OCI-LY7 (cell line): Measurements from ENCODE around the gene CRYZ. TPM values are rescaled to one million over a fixed set of nuclear protein-coding genes. Genes with fewer than 3 reads are reported as not detected.
"Not testable (repeated sequence)": the region's sequence is repeated elsewhere in the genome, so short reads cannot be mapped to it uniquely, and the experiment has no call there.

Experiments
- BruUV-seq: library from RNA; stranded (reverse); fragments of 400-500 nt; replicated peaks from 2 replicates; lab custom pipeline; 2021; lab: Mats Ljungman, UMichigan
- CTCF ChIA-PET: fragments of 300-600 bp; sonication (Branson Sonifier 250); formaldehyde crosslinking; loops from one replicate; lab custom pipeline; 2022; ENCODE audit warnings: antibody characterized with exemption; ENCODE audit not compliant: unreplicated experiment; lab: Charles Lee
- POLR2A ChIA-PET: fragments of 300-600 bp; sonication (Branson Sonifier 250); formaldehyde crosslinking; loops from one replicate; lab custom pipeline; 2022; ENCODE audit warnings: antibody characterized with exemption; lab: Charles Lee
- DNase-seq: peaks from one replicate; pipeline ENCODE4 v3.0.0-alpha.2; 2015; ENCODE audit warnings: low spot score
- H2AFZ ChIP-seq: fragments of 200-600 bp; sonication (generic), shearing (Covaris generic); 2 replicates; pipeline ENCODE4 v1.6.1; 2014; ENCODE audit warnings: mild to moderate bottlenecking, antibody characterized with exemption, low read length, moderate library complexity
- H3K27ac ChIP-seq: fragments of 200-600 bp; sonication (generic); 2 replicates; pipeline ENCODE4 v1.5.1; 2014; ENCODE audit warnings: mixed run types, low read depth, mild to moderate bottlenecking, moderate library complexity, low read length, inconsistent platforms; ENCODE audit not compliant: poor library complexity, severe bottlenecking
- H3K36me3 ChIP-seq: fragments of 200-600 bp; sonication (generic); 2 replicates; pipeline ENCODE4 v1.6.1; 2014; ENCODE audit warnings: mild to moderate bottlenecking, antibody characterized with exemption, low read length, moderate library complexity, mixed read lengths; ENCODE audit not compliant: insufficient read depth
- H3K4me1 ChIP-seq: fragments of 200-600 bp; sonication (generic); 2 replicates; pipeline ENCODE4 v1.5.1; 2014; ENCODE audit warnings: mild to moderate bottlenecking, low read length; ENCODE audit not compliant: insufficient read depth, poor library complexity, severe bottlenecking
- H3K4me2 ChIP-seq: fragments of 200-600 bp; sonication (generic); 2 replicates; pipeline ENCODE4 v1.6.1; 2014; ENCODE audit warnings: mild to moderate bottlenecking, low read length
- H3K4me3 ChIP-seq: fragments of 200-600 bp; sonication (generic); 2 replicates; pipeline ENCODE4 v1.5.1; 2014; ENCODE audit warnings: mild to moderate bottlenecking, low read depth, low read length; ENCODE audit not compliant: poor library complexity, severe bottlenecking
- H3K79me2 ChIP-seq: fragments of 200-600 bp; sonication (generic); 2 replicates; pipeline ENCODE4 v1.6.1; 2016; ENCODE audit warnings: low read depth, mild to moderate bottlenecking, low read length, moderate library complexity, mixed read lengths; ENCODE audit not compliant: insufficient read depth
- H3K9me2 ChIP-seq: fragments of 200-600 bp; sonication (generic); 2 replicates; pipeline ENCODE4 v1.6.1; 2016; ENCODE audit warnings: mild to moderate bottlenecking, low read length, mixed read lengths; ENCODE audit not compliant: insufficient read depth
- H3K9me3 ChIP-seq: fragments of 200-600 bp; sonication (generic); 2 replicates; pipeline ENCODE4 v1.6.1; 2014; ENCODE audit warnings: mild to moderate bottlenecking, mixed run types, low read length, mixed read lengths
- H4K20me1 ChIP-seq: fragments of 200-600 bp; sonication (generic); 2 replicates; pipeline ENCODE4 v1.6.1; 2014; ENCODE audit warnings: mild to moderate bottlenecking, antibody characterized with exemption, low read length, moderate library complexity, mixed read lengths; ENCODE audit not compliant: insufficient read depth
- CTCF ChIP-seq: fragments of 200-600 bp; sonication (generic); conservative IDR thresholded peaks from 2 replicates; pipeline ENCODE4 v1.5.1; 2014; ENCODE audit warnings: mild to moderate bottlenecking, antibody characterized with exemption, low read length, moderate library complexity, mixed read lengths
- EZH2phosphoT487 ChIP-seq: fragments of 200-600 bp; sonication (generic); IDR thresholded peaks from 2 replicates; pipeline ENCODE4 v1.6.1; 2018; ENCODE audit warnings: low read depth, borderline replicate concordance, mild to moderate bottlenecking, mixed run types, antibody characterized with exemption, low read length, moderate library complexity, mixed read lengths
- intact Hi-C: fragments of 100-400 bp; cut with micrococcal nuclease; formaldehyde crosslinking; loops from one replicate; pipeline ENCODE4 v1.10.0; 2022; ENCODE audit not compliant: unreplicated experiment
- total RNA-seq, 2 experiments: library from RNA; depleted of rRNA in 1 of 2; stranded (reverse); fragments of >200 nt in 1 of 2; shearing (Covaris generic) in 1 of 2; gene quantifications; 2 replicates each; pipeline ENCODE4 v1.2.3, GENCODE V29; 2014 to 2022

Gene CRYZ
- total RNA-seq, 2 experiments from 2014 or later = 27.8 to 39.0 TPM

DNA sequence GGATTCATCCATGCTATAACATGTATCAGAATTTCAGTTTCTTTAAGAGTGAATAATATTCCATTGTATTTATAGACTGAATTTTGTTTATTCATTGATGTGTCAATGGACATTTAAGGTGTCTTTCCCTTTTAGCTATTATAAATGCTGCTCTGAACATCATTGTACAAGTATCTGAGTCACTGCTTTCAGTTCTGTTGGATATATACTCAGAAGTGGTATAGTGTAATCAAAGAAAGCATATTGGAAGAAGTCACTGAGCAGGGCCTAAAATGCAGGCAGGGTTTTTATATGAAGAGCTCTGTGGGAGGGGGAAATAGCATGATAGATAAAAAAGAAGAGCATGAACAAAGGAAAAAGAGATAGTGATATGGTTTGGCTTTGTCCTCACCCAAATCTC, 22.6 kb upstream of the CRYZ start:
- H3K9me3 ChIP-seq = no peaks in the 10 kb centered on the region
- no peaks in the 10 kb centered on the region for H3K79me2 ChIP-seq
- H3K4me3 ChIP-seq = no peak overlapping the region
- H3K4me1 ChIP-seq = no peaks in the 10 kb centered on the region
- no peaks in the 10 kb centered on the region for H4K20me1 ChIP-seq
- peaks cover 92% of the 10 kb centered on the region for H3K36me3 ChIP-seq
- DNase-seq = no peak
- CTCF ChIA-PET = no interaction called here
- intact Hi-C loops = no loop called here
- H3K9me2 ChIP-seq = no peaks in the 10 kb centered on the region
- no peak overlapping the region for H2AFZ ChIP-seq
- POLR2A ChIA-PET = no interaction called here
- no peak for TF ChIP-seq CTCF
- TF ChIP-seq EZH2phosphoT487 = no peak
- BruUV-seq = no TSS peak
- H3K4me2 ChIP-seq = no peak overlapping the region
- no peak overlapping the region for H3K27ac ChIP-seq

- no peak overlapping the region for H3K4me2 ChIP-seq
- H3K9me3 ChIP-seq = no peaks in the 10 kb centered on the region
- H3K27ac ChIP-seq = no peak overlapping the region
- H3K79me2 ChIP-seq = no peaks in the 10 kb centered on the region
- no peak for DNase-seq
- no peak overlapping the region for H2AFZ ChIP-seq
- no peak for TF ChIP-seq EZH2phosphoT487
- no peak for TF ChIP-seq CTCF
- H3K4me1 ChIP-seq = no peaks in the 10 kb centered on the region
- H3K4me3 ChIP-seq = no peak overlapping the region
- intact Hi-C loops = no loop called here
- no peaks in the 10 kb centered on the region for H3K9me2 ChIP-seq
- H4K20me1 ChIP-seq = no peaks in the 10 kb centered on the region
- ChIA-PET POLR2A (no interaction called here), CTCF (no interaction called here)
- peaks cover 89% of the 10 kb centered on the region for H3K36me3 ChIP-seq
- BruUV-seq = no TSS peak
Observed at GRCh38 chr1:74753104-74753503, 20.3 kb upstream of the CRYZ start.

DNA sequence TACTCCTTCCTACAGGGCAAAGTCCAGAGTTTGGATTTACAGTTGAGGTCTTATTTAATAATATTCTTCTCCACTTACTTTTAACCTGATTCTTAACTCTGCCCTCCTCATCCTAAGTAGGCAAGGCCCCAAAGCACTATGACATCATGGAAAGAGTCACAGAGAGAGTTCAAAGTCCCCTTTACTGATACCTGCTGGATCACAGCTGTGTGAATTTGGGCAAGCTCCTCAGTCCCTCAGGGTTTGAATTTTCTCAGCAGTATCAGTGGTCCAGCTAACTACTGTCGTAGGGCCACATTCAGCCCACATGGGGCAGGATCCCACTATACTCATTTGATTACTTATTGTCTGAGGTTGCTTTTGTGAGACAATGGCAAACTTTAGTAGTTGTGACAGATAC, 16.1 kb upstream of the CRYZ start:
- Histone ChIP-seq H4K20me1 (no peaks in the 10 kb centered on the region), H3K4me2 (no peak overlapping the region), H2AFZ (no peak overlapping the region), H3K27ac (no peak overlapping the region), H3K36me3 (peaks cover 83% of the 10 kb centered on the region), H3K9me2 (no peaks in the 10 kb centered on the region), H3K4me1 (no peaks in the 10 kb centered on the region), H3K4me3 (no peak overlapping the region), H3K9me3 (0 out of 2 replicates have a peak, but pooled peaks cover 5% of the 10 kb centered on the region), H3K79me2 (no peaks in the 10 kb centered on the region)
- CTCF ChIA-PET = no interaction called here
- TF ChIP-seq EZH2phosphoT487 (no peak), CTCF (no peak)
- no peak for DNase-seq
- no TSS peak for BruUV-seq
- intact Hi-C loops = no loop called here
- POLR2A ChIA-PET = no interaction called here

DNA sequence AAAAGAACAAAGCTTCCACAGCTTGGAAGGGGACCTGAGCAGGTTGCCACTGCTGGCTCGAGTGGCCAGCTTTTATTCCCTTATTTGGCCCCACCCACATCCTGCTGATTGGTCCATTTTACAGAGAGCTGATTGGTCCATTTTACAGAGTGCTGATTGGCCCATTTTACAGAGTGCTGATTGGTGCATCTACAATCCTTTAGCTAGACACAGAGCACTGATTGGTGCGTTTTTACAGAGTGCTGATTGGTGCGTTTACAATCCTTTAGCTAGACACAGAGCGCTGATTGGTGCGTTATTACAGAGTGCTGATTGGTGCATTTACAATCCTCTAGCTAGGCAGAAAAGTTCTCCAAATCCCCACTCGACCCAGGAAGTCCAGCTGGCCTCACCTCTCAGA, 12.4 kb upstream of the CRYZ start:
- DNase-seq, POLR2A ChIA-PET, CTCF ChIA-PET, H4K20me1 ChIP-seq, H3K9me2 ChIP-seq, intact Hi-C loops, BruUV-seq, H3K4me2 ChIP-seq, H2AFZ ChIP-seq, H3K4me3 ChIP-seq, H3K27ac ChIP-seq, H3K79me2 ChIP-seq, H3K4me1 ChIP-seq, H3K9me3 ChIP-seq: not testable (repeated sequence)
- peaks cover 87% of the 10 kb centered on the region for H3K36me3 ChIP-seq
